H1 (cell line): ENCODE results near the gene PTX3. TPM values are rescaled to one million over a fixed set of nuclear protein-coding genes. Genes with fewer than 3 reads are reported as not detected.

Experiments
- CTCF ChIA-PET: fragments of 300-600 bp; sonication (Branson Sonifier 250); formaldehyde crosslinking; loops from one replicate; lab custom pipeline; 2021; ENCODE audit not compliant: partially characterized antibody; lab: Charles Lee
- POLR2A ChIA-PET: fragments of 300-600 bp; sonication (Branson Sonifier 250); formaldehyde crosslinking; loops from one replicate; lab custom pipeline; 2021; ENCODE audit warnings: inconsistent platforms; ENCODE audit not compliant: partially characterized antibody; lab: Charles Lee
- DNase-seq, 2 experiments: peaks; one replicate each; pipeline versions ENCODE4 v3.0.0 to v3.0.0-alpha.2; 2010 to 2022; ENCODE audit warnings: low spot score in 2 of 2, low read depth in 1 of 2, mixed read lengths in 1 of 2
- FAIRE-seq: peaks from 2 replicates; lab custom pipeline; 2011; peaks lifted over from hg19 to GRCh38; lab: Jason Lieb, UNC
- H2AFZ ChIP-seq: 2 replicates; pipeline ENCODE4 v1.8.1; 2012; ENCODE audit warnings: low read length, inconsistent platforms
- H2AK5ac ChIP-seq: 2 replicates; pipeline ENCODE4 v1.6.1; 2013; ENCODE audit warnings: low read depth, low read length
- H2BK120ac ChIP-seq: replicated peaks from 2 replicates; pipeline ENCODE3; 2013; ENCODE audit warnings: low read depth, low read length, inconsistent platforms
- H2BK12ac ChIP-seq: 2 replicates; pipeline ENCODE4 v1.6.1; 2013; ENCODE audit warnings: low read depth, low read length
- H2BK15ac ChIP-seq: 2 replicates; pipeline ENCODE4 v1.6.1; 2013; ENCODE audit warnings: low read length
- H2BK20ac ChIP-seq: 2 replicates; pipeline ENCODE4 v1.6.1; 2013; ENCODE audit warnings: low read length
- H2BK5ac ChIP-seq: 2 replicates; pipeline ENCODE4 v1.6.1; 2013; ENCODE audit warnings: low read depth, low read length
- H3K14ac ChIP-seq: 2 replicates; pipeline ENCODE4 v1.6.1; 2013; ENCODE audit warnings: inconsistent platforms; ENCODE audit not compliant: insufficient read length
- H3K18ac ChIP-seq: 2 replicates; pipeline ENCODE4 v1.6.1; 2013; ENCODE audit warnings: low read length; ENCODE audit errors: extremely low read depth
- H3K23ac ChIP-seq: 2 replicates; pipeline ENCODE4 v1.6.1; 2013; ENCODE audit warnings: inconsistent platforms; ENCODE audit not compliant: insufficient read length
- H3K23me2 ChIP-seq: 2 replicates; pipeline ENCODE4 v1.6.1; 2013; ENCODE audit warnings: low read depth, low read length
- H3K27ac ChIP-seq: 2 replicates; pipeline ENCODE4 v1.6.1; 2011; ENCODE audit warnings: low read depth, low read length, inconsistent platforms
- H3K27me3 ChIP-seq, 4 experiments: replicated peaks in 1 of 4; 1 replicate in 1 of 4; 2 replicates in 3 of 4; pipeline versions ENCODE4 v1.6.1 to v1.8.1; 2011 to 2013; ENCODE audit warnings: low read length in 3 of 4, mild to moderate bottlenecking in 3 of 4, inconsistent platforms in 2 of 4, mixed read lengths in 2 of 4, moderate library complexity in 1 of 4; ENCODE audit not compliant: control insufficient read depth in 3 of 4, insufficient read depth in 3 of 4; ENCODE audit errors: extremely low read depth in 1 of 4
- H3K36me3 ChIP-seq, 4 experiments: 2 replicates each; pipeline versions ENCODE4 v1.6.1 to v1.8.1; 2011 to 2013; ENCODE audit warnings: mild to moderate bottlenecking in 4 of 4, low read length in 3 of 4, moderate library complexity in 2 of 4, control low read depth in 1 of 4, inconsistent platforms in 1 of 4; ENCODE audit not compliant: insufficient read depth in 4 of 4, control insufficient read depth in 2 of 4
- H3K4ac ChIP-seq: replicated peaks from 2 replicates; pipeline ENCODE3; 2013; ENCODE audit warnings: low read length, low read depth, mixed read lengths, inconsistent platforms; ENCODE audit not compliant: insufficient read length
- H3K4me1 ChIP-seq, 4 experiments: replicated peaks in 1 of 4; 1 replicate in 1 of 4; 2 replicates in 3 of 4; pipeline versions ENCODE4 v1.6.1 to v1.8.1; 2011 to 2013; ENCODE audit warnings: low read length in 3 of 4, inconsistent platforms in 2 of 4, mixed read lengths in 1 of 4; ENCODE audit not compliant: insufficient read depth in 4 of 4, control insufficient read depth in 3 of 4
- H3K4me2 ChIP-seq, 2 experiments: 2 replicates each; pipeline versions ENCODE4 v1.6.1 to v1.8.1; 2011 to 2013; ENCODE audit warnings: low read depth in 2 of 2, low read length in 2 of 2, control low read depth in 1 of 2, inconsistent platforms in 1 of 2, mild to moderate bottlenecking in 1 of 2; ENCODE audit not compliant: insufficient read depth in 1 of 2
- H3K4me3 ChIP-seq, 4 experiments: fragments of 200-600, 300-600 bp in 1 of 4; sonication (generic), shearing (Covaris generic), sonication (Bioruptor Twin) in 1 of 4; 2 replicates each; pipeline versions ENCODE4 v1.5.1 to v1.8.1; 2011 to 2016; ENCODE audit warnings: low read length in 4 of 4, low read depth in 3 of 4, control low read depth in 2 of 4, inconsistent platforms in 2 of 4, mild to moderate bottlenecking in 2 of 4, mixed read lengths in 1 of 4, moderate library complexity in 1 of 4; ENCODE audit not compliant: insufficient read depth in 2 of 4; ENCODE audit errors: extremely low read depth in 1 of 4
- H3K56ac ChIP-seq: replicated peaks from 2 replicates; pipeline ENCODE3; 2013; ENCODE audit warnings: low read depth, mild to moderate bottlenecking, mixed read lengths, low read length, inconsistent platforms; ENCODE audit not compliant: insufficient read length
- H3K79me1 ChIP-seq: 2 replicates; pipeline ENCODE4 v1.6.1; 2013; ENCODE audit warnings: low read depth, low read length, control low read depth
- H3K79me2 ChIP-seq, 2 experiments: 2 replicates each; pipeline versions ENCODE4 v1.6.1 to v1.8.1; 2012 to 2013; ENCODE audit warnings: low read length in 2 of 2, mild to moderate bottlenecking in 2 of 2, inconsistent platforms in 1 of 2; ENCODE audit not compliant: insufficient read depth in 2 of 2, control insufficient read depth in 1 of 2
- H3K9ac ChIP-seq, 4 experiments: replicated peaks in 1 of 4; 1 replicate in 1 of 4; 2 replicates in 3 of 4; pipeline versions ENCODE4 v1.6.1 to v1.8.1; 2011 to 2013; ENCODE audit warnings: low read depth in 3 of 4, low read length in 3 of 4, control low read depth in 2 of 4, mild to moderate bottlenecking in 2 of 4, moderate library complexity in 2 of 4, inconsistent platforms in 1 of 4; ENCODE audit errors: extremely low read depth in 1 of 4
- H3K9me3 ChIP-seq, 2 experiments: 2 replicates each; pipeline versions ENCODE4 v1.6.1 to v1.8.1; 2012 to 2013; ENCODE audit warnings: mild to moderate bottlenecking in 2 of 2, moderate library complexity in 2 of 2, control low read depth in 1 of 2, inconsistent platforms in 1 of 2, low read depth in 1 of 2, low read length in 1 of 2, mixed read lengths in 1 of 2; ENCODE audit not compliant: insufficient read depth in 2 of 2
- H4K20me1 ChIP-seq, 2 experiments: replicated peaks in 1 of 2; 2 replicates each; pipeline versions ENCODE3 to v1.8.1; 2011 to 2013; ENCODE audit warnings: inconsistent platforms in 2 of 2, low read length in 2 of 2, mild to moderate bottlenecking in 1 of 2; ENCODE audit not compliant: insufficient read depth in 2 of 2, control insufficient read depth in 1 of 2
- H4K5ac ChIP-seq: 2 replicates; pipeline ENCODE4 v1.6.1; 2013; ENCODE audit warnings: low read length, low read depth, mixed read lengths, inconsistent platforms; ENCODE audit not compliant: insufficient read length
- H4K8ac ChIP-seq: 2 replicates; pipeline ENCODE4 v1.8.0; 2013; ENCODE audit warnings: mild to moderate bottlenecking, moderate library complexity, low read length, inconsistent platforms; ENCODE audit not compliant: insufficient read depth; ENCODE audit errors: extremely low read depth
- H4K91ac ChIP-seq: replicated peaks from 2 replicates; pipeline ENCODE3; 2013; ENCODE audit warnings: low read length, mixed read lengths, inconsistent platforms; ENCODE audit not compliant: insufficient read length
- ATF2 ChIP-seq: IDR thresholded peaks from 2 replicates; pipeline ENCODE4 v1.6.1; 2012; ENCODE audit warnings: low read length, inconsistent platforms
- EP300 ChIP-seq, 2 experiments: IDR thresholded peaks; 1 replicate in 1 of 2; 2 replicates in 1 of 2; pipeline ENCODE4 v1.6.1; 2011 to 2012; ENCODE audit warnings: low read depth in 2 of 2, low read length in 2 of 2, mild to moderate bottlenecking in 2 of 2, borderline replicate concordance in 1 of 2, inconsistent platforms in 1 of 2, moderate library complexity in 1 of 2
- POLR2AphosphoS5 ChIP-seq: IDR thresholded peaks from 2 replicates; pipeline ENCODE4 v1.6.1; 2011; ENCODE audit warnings: low read depth, low read length
- WGBS, 2 experiments: shearing (Covaris generic) in 1 of 2; methylation state at CpG; one replicate each; pipeline versions ENCODE4 v1.1.6 to v1.1.7; 2013 to 2015; ENCODE audit warnings: low lambda C conversion rate in 2 of 2, mixed read lengths in 2 of 2, inconsistent platforms in 1 of 2, low coverage in 1 of 2, missing lambda C conversion rate in 1 of 2; ENCODE audit not compliant: insufficient replicate concordance in 2 of 2, insufficient coverage in 1 of 2, insufficient read length in 1 of 2; ENCODE audit errors: extremely low coverage in 1 of 2, missing lambda C conversion rate in 1 of 2; 5-methylcytosine and 5-hydroxymethylcytosine counted together
- polyA plus RNA-seq, 7 experiments: library from polyadenylated mRNA; depleted of rRNA in 3 of 7; stranded (reverse) in 5 of 7; unstranded in 2 of 7; fragments of >200 nt in 5 of 7; fragments of 200-250 nt in 2 of 7; gene quantifications; 1 replicate in 5 of 7; 2 replicates in 1 of 7; 4 replicates in 1 of 7; pipeline versions ENCODE4 v1.2.1 to v1.2.3, GENCODE V29; 2011 to 2013; ENCODE audit warnings: missing spikeins in 2 of 7, mixed read lengths in 2 of 7
- total RNA-seq: library from RNA; stranded (reverse); fragmentation: NEBNext Ultra II Directional; extraction: Animal tissue kit (Norgen Biotek cat#: 25700); gene quantifications from 2 replicates; pipeline ENCODE4 v1.2.1, GENCODE V29; 2021

PTX3 gene
- total and polyA plus RNA-seq, 2 of the 8 experiments (the other 6 are each of a cell fraction or from before 2014, with no cell fraction given): 1.2 to 1.7 TPM

DNA sequence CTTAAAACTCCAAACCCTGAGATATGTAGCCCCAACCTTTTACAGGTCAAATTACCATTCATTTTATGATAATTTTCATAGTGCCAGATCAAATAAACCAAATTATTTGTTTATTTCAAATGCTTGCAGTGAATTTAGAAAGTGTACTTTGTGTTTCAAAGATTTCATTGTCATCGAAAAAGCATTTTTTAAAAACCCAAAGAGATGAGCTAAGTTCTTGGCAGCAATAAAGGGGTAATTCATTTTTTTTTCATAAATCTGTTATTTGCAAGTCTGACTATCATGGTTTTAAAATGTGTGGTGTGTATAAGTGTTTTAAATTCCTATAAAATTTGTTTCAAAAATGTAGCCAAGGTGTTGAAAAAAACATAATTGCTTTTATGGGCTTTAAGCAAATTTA lies 17.2 kb downstream of the PTX3 start:
- Histone ChIP-seq H3K4me3 (no peak overlapping the region), H3K79me2 (no peaks in the 10 kb centered on the region), H3K4ac (no peak overlapping the region), H4K20me1 (no peaks in the 10 kb centered on the region), H2BK20ac (no peak overlapping the region), H2AK5ac (no peak overlapping the region), H4K91ac (no peak overlapping the region), H3K36me3 (no peaks in the 10 kb centered on the region), H3K9ac (no peak overlapping the region), H3K4me2 (no peak overlapping the region), H3K79me1 (no peaks in the 10 kb centered on the region), H3K27me3 (no peaks in the 10 kb centered on the region), H3K9me3 (no peaks in the 10 kb centered on the region), H2BK5ac (no peak overlapping the region), H3K18ac (no peak overlapping the region), H2BK15ac (no peak overlapping the region), H3K56ac (no peak overlapping the region), H3K27ac (no peak overlapping the region), H4K5ac (no peak overlapping the region), H3K23me2 (no peaks in the 10 kb centered on the region), H3K4me1 (no peaks in the 10 kb centered on the region), H2AFZ (no peak overlapping the region), H3K14ac (no peak overlapping the region), H3K23ac (no peak overlapping the region), H2BK12ac (no peak overlapping the region), H2BK120ac (no peak overlapping the region), H4K8ac (no peak overlapping the region)
- WGBS, 2 experiments: 97% methylated on average over 1 of the region's 1 CpG; no CpG with 5 or more reads in 1 of the 2 experiments
- CTCF ChIA-PET: interaction anchor here (0.8 to 2.1 kb wide), 5 partner anchors 9 to 783 kb away, joined by 3 to 6 read pairs (median 4); no protein-coding TSS in a partner anchor
- TF ChIP-seq POLR2AphosphoS5 (no peak), ATF2 (no peak), EP300 (IDR thresholded peaks at IDR 0.05; ENCODE audit: borderline replicate concordance in 1 of 2, low read depth in 2 of 2, low read length in 2 of 2) (no peak)
- DNase-seq: no peak
- POLR2A ChIA-PET: interaction anchor here (0.7 kb wide), 1 partner anchor 16 kb away, joined by 3 read pairs; no protein-coding TSS in a partner anchor
- FAIRE-seq: no peak
